HEK293T (cell line): ENCODE measurements around the gene OR2Z1.

Experiments used
- CTBP1 ChIP-seq: fragments of 450-650 bp; IDR thresholded peaks from 2 replicates; pipeline ENCODE4 v1.6.1; 2016; ENCODE audit warnings: borderline replicate concordance
- LEF1 ChIP-seq: fragments of 450-650 bp; IDR thresholded peaks from 2 replicates; pipeline ENCODE4 v1.6.1; 2017; ENCODE audit warnings: mild to moderate bottlenecking, borderline replicate concordance
- SP1 ChIP-seq: fragments of 450-650 bp; IDR thresholded peaks from 2 replicates; pipeline ENCODE4 v1.6.1; 2017
- SUZ12 ChIP-seq: fragments of 450-650 bp; IDR thresholded peaks from 2 replicates; pipeline ENCODE4 v1.6.1; 2016; ENCODE audit warnings: mild to moderate bottlenecking
- TF ChIP-seq, protein P1 (sequence below): fragments of 450-650 bp; IDR thresholded peaks from 2 replicates; pipeline ENCODE4 v1.6.1; 2016

DNA sequence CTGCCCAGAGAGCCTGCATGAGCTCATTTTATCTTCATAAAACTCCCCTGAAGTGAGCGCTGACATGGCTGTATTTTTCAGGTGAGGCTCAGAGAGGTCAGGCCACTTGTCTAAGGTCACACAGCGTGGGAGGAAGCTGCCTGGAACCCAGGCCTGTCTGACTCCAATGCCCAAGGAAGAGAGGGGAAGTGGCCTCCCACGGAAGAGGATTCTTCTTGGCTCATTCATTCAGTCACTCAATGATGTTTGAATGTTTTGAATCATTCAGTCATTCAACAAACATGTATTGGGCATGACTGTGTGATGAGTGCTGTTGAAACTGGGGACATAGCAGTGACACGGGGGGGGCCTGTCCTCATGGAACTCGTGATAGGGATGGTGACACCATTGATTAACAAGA is 34.9 kb upstream of the OR2Z1 start:
- TF ChIP-seq LEF1: no peak
- TF ChIP-seq, protein P1, sequence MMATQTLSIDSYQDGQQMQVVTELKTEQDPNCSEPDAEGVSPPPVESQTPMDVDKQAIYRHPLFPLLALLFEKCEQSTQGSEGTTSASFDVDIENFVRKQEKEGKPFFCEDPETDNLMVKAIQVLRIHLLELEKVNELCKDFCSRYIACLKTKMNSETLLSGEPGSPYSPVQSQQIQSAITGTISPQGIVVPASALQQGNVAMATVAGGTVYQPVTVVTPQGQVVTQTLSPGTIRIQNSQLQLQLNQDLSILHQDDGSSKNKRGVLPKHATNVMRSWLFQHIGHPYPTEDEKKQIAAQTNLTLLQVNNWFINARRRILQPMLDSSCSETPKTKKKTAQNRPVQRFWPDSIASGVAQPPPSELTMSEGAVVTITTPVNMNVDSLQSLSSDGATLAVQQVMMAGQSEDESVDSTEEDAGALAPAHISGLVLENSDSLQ: no peak
- no peak for TF ChIP-seq SUZ12
- TF ChIP-seq SP1: no peak
- TF ChIP-seq CTBP1: no peak
